Adrenal gland (tissue), 5 donors: Measurements from ENCODE around the gene NINJ1.

Experiments used
- CTCF ChIP-seq, 6 experiments: fragments of 450-650 bp in 4 of 6; fragments of 200-600 bp in 2 of 6; sonication (generic) in 1 of 6; IDR thresholded peaks; 1 replicate in 5 of 6; 2 replicates in 1 of 6; pipeline versions ENCODE4 v1.5.1 to v1.8.0; 2016 to 2021; ENCODE audit warnings: antibody characterized with exemption in 6 of 6, mild to moderate bottlenecking in 2 of 6, moderate library complexity in 1 of 6
- POLR2A ChIP-seq, 2 donors: fragments of 450-650 bp; IDR thresholded peaks; one replicate each; pipeline ENCODE4 v1.6.1; 2017; ENCODE audit warnings: antibody characterized with exemption in 2 of 2, mild to moderate bottlenecking in 2 of 2, moderate library complexity in 1 of 2
- donor health status: DM: no; HTN: no; CAD: no.

- no peak for TF ChIP-seq CTCF (IDR thresholded peaks at IDR 0.05)
- no peak for TF ChIP-seq POLR2A (IDR thresholded peaks at IDR 0.05)
Observed at GRCh38 chr9:93091056-93091452, 43.0 kb downstream of the NINJ1 start.
